Chondrocyte (in vitro differentiated cells): Measurements from ENCODE around the gene LTBP4. TPM values are rescaled to one million over a fixed set of nuclear protein-coding genes. Genes with fewer than 3 reads are reported as not detected.
A peak's percentile ranks its signal among the peaks of the same experiment; 100 is the strongest.

Source experiments
- DNase-seq: peaks from one replicate; pipeline ENCODE4 v3.0.0; 2021; ENCODE audit warnings: mixed read lengths, low spot score
- H3K27ac Mint-ChIP-seq: one replicate; pipeline ENCODE4 v1.8.0; 2021; ENCODE audit warnings: mild to moderate bottlenecking, moderate library complexity, mixed read lengths; ENCODE audit not compliant: unreplicated experiment
- H3K27me3 Mint-ChIP-seq: 2 replicates; pipeline ENCODE4 v1.8.0; 2021; ENCODE audit warnings: low read depth, mixed read lengths
- H3K36me3 Mint-ChIP-seq: 2 replicates; pipeline ENCODE4 v1.8.0; 2021; ENCODE audit warnings: low read depth, mixed read lengths
- H3K4me1 Mint-ChIP-seq: 2 replicates; pipeline ENCODE4 v1.8.0; 2021; ENCODE audit warnings: low read depth, mild to moderate bottlenecking, mixed read lengths
- H3K4me3 Mint-ChIP-seq: one replicate; pipeline ENCODE4 v1.8.0; 2021; ENCODE audit warnings: mild to moderate bottlenecking, moderate library complexity, mixed read lengths; ENCODE audit not compliant: unreplicated experiment
- H3K9me3 Mint-ChIP-seq: 2 replicates; pipeline ENCODE4 v1.8.0; 2021; ENCODE audit warnings: low read depth, mixed read lengths
- CTCF ChIP-seq: fragments of 200-600 bp; sonication (generic); IDR thresholded peaks from 2 replicates; pipeline ENCODE4 v1.5.0; 2021; ENCODE audit warnings: antibody characterized with exemption, mild to moderate bottlenecking, moderate library complexity
- total RNA-seq: library from RNA; stranded (reverse); gene quantifications from 3 replicates; pipeline ENCODE4 v1.2.1, GENCODE V29; 2021

Gene LTBP4
- total RNA-seq, 1 donor from 2014 or later, result 161 TPM

GRCh38 chr19:40663695-40664692, 62.8 kb downstream of the LTBP4 start:
- DNase-seq, result no peak
- H3K36me3 Mint-ChIP-seq, result peaks cover 8% of the 10 kb centered on the region
- H3K27me3 Mint-ChIP-seq, result no peaks in the 10 kb centered on the region
- H3K4me1 Mint-ChIP-seq, result peaks cover 19% of the 10 kb centered on the region
- TF ChIP-seq CTCF, result no peak
- H3K27ac Mint-ChIP-seq, result peak overlapping the region; percentile 90
- no peaks in the 10 kb centered on the region for H3K9me3 Mint-ChIP-seq
- peak overlapping the region; percentile 78 for H3K4me3 Mint-ChIP-seq

GRCh38 chr19:40666803-40667438, 65.8 kb downstream of the LTBP4 start:
- Mint-ChIP-seq H3K36me3 (peaks cover 29% of the 10 kb centered on the region), H3K9me3 (no peaks in the 10 kb centered on the region), H3K27ac (no peak overlapping the region), H3K4me3 (no peak overlapping the region), H3K27me3 (no peaks in the 10 kb centered on the region), H3K4me1 (peaks cover 19% of the 10 kb centered on the region)
- no peak for TF ChIP-seq CTCF
- no peak for DNase-seq

GRCh38 chr19:40667602-40668001, 66.4 kb downstream of the LTBP4 start:
- H3K4me3 Mint-ChIP-seq, result no peak overlapping the region
- no peak overlapping the region for H3K27ac Mint-ChIP-seq
- no peak for DNase-seq
- no peaks in the 10 kb centered on the region for H3K27me3 Mint-ChIP-seq
- TF ChIP-seq CTCF, result no peak
- peaks cover 19% of the 10 kb centered on the region for H3K4me1 Mint-ChIP-seq
- H3K9me3 Mint-ChIP-seq, result no peaks in the 10 kb centered on the region
- H3K36me3 Mint-ChIP-seq, result peaks cover 29% of the 10 kb centered on the region

- TF ChIP-seq CTCF, result no peak
- Mint-ChIP-seq H3K27ac (no peak overlapping the region), H3K4me1 (peaks cover 10% of the 10 kb centered on the region), H3K27me3 (no peaks in the 10 kb centered on the region), H3K36me3 (peaks cover 29% of the 10 kb centered on the region), H3K9me3 (no peaks in the 10 kb centered on the region), H3K4me3 (no peak overlapping the region)
- DNase-seq, result no peak
Observed at GRCh38 chr19:40668991-40669614, 67.9 kb downstream of the LTBP4 start.

- no peaks in the 10 kb centered on the region for H3K9me3 Mint-ChIP-seq
- no peak overlapping the region for H3K4me3 Mint-ChIP-seq
- TF ChIP-seq CTCF, result no peak
- peaks cover 5% of the 10 kb centered on the region for H3K4me1 Mint-ChIP-seq
- no peak for DNase-seq
- no peak overlapping the region for H3K27ac Mint-ChIP-seq
- H3K27me3 Mint-ChIP-seq, result no peaks in the 10 kb centered on the region
- H3K36me3 Mint-ChIP-seq, result peaks cover 31% of the 10 kb centered on the region
Observed at GRCh38 chr19:40671404-40671803, 70.2 kb downstream of the LTBP4 start.
